Inflammatory macrophage treated with lipopolysaccharide for 4 hours (primary cell): ENCODE results near the gene USP37.

Experiments
- DNase-seq: peaks from one replicate; pipeline ENCODE4 v3.0.0-alpha.2; 2020

Gene USP37

GRCh38 chr2:218429911-218430692, 138.0 kb downstream of the USP37 start:
- no peak for DNase-seq

DNA sequence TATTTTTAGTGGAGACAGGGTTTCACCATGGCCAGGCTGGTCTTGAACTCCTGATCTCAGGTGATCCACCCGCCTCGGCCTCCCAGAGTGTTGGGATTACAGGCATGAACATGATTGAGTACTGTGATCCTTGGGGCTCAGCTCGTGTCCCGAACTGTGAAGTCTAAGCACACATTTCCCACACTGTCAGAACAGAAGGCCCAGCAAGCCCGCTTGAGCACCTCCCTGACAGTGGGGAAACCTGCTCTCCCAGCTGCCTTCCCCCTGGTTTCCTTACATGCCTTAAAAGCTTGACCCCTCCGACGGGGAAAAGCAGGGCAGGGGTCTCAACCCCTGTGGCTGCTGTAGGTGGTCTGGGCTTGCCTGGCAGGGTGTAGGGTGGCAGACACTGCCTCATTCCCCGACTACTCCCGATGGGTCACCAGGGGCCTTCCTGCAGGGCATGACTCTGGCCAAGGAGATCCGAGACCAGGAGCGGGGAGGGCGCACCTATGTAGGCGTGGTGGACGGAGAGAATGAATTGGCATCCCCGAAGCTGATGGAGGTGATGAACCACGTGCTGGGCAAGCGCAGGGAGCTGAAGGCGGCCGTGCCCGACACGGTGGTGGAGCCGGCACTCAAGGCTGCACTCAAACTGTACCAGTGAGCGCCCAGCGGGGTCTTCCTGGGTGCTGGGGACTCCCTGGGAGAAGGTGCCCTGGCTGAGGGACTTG, 139.1 kb downstream of the USP37 start:
- no peak for DNase-seq

GRCh38 chr2:218427741-218428140, 140.4 kb downstream of the USP37 start:
- no peak for DNase-seq

DNA sequence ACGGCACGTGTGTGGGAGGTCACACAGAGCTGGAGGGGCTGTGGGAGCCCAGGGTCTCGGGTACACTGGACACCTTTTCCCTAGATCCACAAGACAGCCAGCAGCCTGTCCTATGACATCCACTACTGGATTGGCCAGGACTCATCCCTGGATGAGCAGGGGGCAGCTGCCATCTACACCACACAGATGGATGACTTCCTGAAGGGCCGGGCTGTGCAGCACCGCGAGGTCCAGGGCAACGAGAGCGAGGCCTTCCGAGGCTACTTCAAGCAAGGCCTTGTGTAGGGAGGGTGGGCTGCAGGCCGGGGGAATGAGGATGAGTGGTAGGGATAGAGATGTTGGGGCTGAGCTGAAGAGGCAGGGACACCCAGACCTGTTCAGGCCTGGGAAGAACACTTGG, 142.6 kb downstream of the USP37 start:
- no peak for DNase-seq

DNA sequence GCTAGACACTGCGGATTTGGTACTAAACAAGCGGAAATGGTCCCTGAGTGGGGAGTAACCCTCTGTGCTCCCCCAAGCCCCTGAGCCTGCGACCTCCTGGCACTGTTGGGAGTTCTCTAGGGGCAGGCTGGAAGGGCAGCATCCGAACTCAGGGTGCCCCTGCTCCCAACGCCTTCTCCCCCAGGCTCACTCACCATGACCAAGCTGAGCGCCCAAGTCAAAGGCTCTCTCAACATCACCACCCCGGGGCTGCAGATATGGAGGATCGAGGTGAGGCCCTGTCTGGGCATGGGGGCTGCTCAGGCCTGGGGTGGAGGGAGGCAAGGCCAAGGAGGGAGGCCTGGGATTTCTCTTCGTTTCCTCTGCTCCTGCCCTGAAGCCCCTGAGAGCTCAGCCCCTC, 144.6 kb downstream of the USP37 start:
- DNase-seq: no peak

GRCh38 chr2:218422403-218423086, 145.6 kb downstream of the USP37 start:
- no peak for DNase-seq

DNA sequence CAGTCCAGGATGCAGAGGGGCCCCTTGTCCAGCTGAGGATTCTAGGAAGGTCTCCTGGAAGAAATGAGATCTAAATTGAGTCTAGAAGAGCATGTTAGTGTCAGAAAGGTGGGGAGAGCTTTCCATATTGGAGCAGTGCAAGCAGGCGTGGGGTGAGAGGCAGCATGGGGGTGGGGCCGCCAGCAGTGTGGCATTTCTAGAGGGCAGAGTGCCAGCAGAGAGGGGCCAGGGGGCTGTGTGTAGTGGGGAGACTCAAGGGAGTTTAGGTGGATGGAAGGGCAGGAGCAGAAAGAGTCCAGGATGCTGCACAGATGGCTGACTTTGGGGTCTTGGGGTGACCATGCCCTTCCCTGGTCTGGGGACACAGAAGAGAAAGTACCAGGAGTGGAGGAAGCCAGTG, 147.1 kb downstream of the USP37 start:
- DNase-seq: no peak

DNA sequence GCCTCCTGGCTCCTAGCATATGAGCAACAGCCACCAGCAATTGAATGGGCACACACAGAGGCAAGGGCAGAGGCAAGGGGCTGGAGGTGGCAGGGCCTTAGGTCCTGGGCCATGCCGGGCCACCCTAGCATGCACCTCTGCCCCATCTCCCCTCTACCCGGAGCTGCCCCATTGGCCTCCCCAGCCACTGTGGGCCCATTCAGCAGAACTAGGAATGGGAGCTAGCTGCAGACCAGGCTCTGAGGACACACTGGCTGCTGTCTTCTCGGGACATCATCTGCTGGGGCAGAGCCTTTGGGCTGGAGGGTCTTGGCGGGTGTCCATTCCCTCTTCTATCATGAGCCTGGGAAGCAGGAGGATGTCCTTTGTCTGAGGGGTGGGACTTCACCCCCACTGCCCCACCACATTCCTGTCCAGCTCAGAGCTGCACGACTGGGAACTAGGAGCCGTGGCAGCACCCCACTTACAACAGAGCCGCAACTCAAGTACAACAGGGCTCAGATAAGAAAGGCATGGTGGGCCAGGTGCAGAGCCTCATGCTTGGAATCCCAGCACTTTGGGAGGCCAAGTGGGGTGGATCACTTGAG, 148.4 kb downstream of the USP37 start:
- DNase-seq: no peak

DNA sequence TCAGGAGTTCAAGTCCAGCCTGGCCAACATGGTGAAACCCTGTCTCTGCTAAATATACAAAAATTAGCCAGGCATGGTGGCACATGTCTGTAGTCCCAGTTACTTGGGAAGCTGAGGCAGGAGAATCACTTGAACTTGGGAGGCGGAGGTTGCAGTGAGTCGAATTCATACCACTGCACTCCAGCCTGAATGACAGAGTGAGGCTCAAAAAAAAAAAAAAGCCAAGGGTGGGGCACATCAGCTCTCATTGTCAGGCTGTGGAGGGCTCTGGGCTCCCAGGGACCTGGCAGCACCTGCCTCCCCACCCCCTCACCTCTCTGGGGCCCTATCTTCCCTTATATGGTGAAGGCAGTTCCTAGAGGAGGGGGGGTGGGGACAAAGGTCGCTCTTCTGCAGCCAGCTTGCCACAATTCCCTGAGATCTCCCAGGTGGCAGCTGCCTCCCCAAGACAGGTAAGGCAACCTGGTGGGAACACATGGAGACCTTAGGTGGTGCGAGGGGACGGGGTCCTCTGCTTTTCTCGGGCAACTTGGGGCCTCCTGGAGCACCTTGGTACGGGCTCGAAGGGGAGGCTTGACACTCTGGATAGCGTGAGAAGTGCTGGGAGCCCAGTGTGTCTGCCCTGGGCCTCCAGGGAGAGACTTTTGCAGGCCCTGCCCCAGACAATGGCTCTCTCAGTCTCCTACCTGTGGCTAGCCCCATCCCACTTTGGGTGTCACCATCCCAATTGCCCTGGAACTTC, 149.3 kb downstream of the USP37 start, which contains the start of gene VIL1:
Gene VIL1 (plus strand): TSS at position 407 of the 742 bp plus-strand sequence. CDS start 4,656 bp downstream, outside the sequence.
- no peak for DNase-seq

DNA sequence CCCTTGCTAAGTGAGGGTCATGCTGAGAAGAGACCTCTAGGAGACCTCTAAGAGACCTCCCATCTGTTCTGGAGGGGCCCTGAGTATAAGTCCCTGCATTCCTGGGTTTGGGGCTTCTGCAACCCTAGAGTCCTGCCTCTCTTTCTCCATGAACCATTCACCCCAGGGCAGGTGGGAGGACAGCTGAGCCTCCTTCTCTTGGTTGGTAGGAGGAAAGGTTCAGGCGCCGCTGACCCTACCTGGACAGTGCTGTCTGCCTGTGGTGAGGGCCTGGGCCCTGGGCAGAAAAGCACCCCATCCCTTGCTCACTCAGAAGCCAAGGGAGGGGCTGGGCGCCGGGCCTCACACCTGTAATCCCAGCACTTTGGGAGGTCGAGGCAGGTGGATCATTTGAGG, 149.8 kb downstream of the USP37 start:
- no peak for DNase-seq

DNA sequence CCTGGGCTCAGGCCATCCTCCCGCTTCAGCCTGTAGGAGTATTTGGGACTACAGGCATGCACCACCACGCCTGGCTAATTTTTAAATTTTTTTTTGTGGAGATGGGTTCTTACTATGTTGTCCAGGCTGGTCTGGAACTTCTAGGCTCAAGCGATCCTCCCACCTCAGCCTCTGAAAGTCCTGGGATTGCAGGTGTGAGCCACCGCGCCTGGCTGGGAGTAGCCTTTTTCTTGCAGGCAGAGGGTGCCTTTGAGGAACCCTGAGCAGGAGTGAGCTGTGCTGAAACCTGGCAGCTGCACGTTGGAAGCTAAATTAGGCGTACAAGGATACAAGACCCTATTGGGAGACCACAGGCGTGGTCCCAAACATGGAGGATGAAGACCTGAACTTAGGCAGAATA, 160.4 kb downstream of the USP37 start:
- DNase-seq: no peak

DNA sequence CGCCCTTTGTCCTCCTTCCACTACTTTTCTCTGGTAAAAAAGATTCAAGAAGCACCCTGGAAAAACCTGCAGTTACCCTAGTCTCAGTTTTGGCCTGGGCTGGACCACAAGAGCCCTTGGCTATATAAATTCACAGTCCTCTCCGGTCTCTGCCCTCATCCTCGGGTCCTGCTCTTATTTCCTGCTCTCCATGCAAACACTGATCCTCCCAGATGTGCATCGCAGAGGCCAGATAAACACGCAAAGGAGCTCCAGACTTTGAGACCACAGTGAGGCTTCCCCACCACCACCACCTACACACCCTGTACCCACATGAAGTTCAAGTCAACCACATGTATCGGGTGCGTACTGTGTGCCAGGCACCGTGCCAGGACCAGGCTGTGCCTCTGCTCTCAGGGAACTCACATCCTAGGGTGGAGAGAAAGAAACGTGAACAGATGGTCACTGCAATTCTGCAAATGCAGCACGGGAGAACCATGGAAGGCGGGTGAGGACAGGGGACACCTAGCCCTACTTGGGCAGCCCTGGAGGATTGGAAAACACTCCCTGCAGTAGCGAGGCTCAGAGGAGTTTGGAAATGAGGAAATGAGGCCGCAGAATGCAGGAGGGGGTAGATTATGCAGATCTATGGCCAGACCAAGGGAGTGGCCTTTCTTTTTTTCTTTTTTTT, 161.1 kb downstream of the USP37 start:
- DNase-seq: peak; percentile 47

GRCh38 chr2:218406209-218406948, 161.8 kb downstream of the USP37 start:
- peak; percentile 95 for DNase-seq

DNA sequence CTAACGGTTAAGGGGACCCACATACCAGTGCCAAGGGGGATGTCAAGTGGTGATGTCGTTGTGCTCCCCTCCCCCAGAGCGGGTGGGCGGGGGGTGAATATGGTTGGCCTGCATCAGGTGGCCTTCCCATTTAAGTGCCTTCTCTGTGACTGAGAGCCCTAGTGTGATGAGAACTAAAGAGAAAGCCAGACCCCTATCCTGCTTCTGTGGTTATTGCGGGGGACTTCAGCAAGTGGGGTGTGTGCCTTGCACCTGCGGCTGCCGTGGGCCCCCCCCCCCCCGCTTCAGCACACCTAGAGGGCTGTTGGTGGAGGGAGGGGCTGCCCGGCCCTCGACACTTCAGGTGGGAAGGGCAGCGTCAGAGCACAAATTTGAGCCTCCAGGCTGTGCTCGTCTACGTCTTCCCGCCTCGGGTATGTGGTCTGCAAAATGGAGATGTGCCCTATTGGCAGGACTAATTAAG, 162.4 kb downstream of the USP37 start:
- no peak for DNase-seq

DNA sequence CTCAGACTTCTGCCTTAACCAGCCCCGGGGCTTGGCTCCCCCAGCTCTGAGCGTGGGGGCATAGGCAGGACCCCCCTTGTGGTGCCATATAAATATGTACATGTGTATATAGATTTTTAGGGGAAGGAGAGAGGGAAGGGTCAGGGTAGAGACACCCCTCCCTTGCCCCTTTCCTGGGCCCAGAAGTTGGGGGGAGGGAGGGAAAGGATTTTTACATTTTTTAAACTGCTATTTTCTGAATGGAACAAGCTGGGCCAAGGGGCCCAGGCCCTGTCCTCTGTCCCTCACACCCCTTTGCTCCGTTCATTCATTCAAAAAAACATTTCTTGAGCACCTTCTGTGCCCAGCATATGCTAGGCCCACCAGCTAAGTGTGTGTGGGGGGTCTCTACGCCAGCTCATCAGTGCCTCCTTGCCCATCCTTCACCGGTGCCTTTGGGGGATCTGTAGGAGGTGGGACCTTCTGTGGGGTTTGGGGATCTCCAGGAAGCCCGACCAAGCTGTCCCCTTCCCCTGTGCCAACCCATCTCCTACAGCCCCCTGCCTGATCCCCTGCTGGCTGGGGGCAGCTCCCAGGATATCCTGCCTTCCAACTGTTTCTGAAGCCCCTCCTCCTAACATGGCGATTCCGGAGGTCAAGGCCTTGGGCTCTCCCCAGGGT, 162.9 kb downstream of the USP37 start:
- no peak for DNase-seq

- DNase-seq: no peak
Observed at GRCh38 chr2:218404351-218405085, 163.6 kb downstream of the USP37 start.

- DNase-seq: no peak
Observed at GRCh38 chr2:218403810-218404209, 164.3 kb downstream of the USP37 start.

DNA sequence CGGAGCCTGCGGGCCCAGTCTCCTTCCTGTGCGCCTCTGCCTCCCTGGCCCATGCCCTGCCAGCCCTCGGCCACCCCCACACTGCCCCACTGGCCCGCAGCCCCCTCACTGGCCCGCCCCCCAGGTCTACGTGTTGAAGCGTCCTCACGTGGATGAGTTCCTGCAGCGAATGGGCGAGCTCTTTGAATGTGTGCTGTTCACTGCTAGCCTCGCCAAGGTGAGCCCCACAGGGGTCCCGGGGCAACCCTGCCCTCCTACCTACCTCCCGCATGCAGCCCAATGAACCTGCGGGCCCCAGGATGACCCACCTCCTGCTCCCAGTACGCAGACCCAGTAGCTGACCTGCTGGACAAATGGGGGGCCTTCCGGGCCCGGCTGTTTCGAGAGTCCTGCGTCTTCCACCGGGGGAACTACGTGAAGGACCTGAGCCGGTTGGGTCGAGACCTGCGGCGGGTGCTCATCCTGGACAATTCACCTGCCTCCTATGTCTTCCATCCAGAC, 165.2 kb downstream of the USP37 start:
- DNase-seq: no peak

GRCh38 chr2:218402491-218402901, 165.7 kb downstream of the USP37 start:
- DNase-seq: no peak

DNA sequence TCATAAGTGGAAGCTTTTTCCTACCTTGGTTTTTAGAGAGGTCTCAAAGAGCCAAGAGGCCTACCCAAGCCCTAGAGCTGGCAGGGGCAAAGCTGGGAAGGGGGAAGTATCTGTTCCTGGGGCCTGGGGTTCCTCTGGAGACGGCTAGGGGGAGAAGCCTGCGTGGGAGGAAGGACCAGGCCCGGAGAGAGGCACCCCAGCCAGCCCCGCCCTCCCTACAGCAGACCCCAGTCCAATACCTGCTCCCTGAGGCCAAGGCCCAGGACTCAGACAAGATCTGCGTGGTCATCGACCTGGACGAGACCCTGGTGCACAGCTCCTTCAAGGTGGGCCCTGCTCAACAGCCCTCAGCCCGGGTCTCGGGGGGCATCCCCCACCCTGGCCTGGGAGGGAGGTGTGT, 166.3 kb downstream of the USP37 start:
- no peak for DNase-seq
